Heart left ventricle (tissue), 16 donors: ENCODE measurements around the gene CPT1B. TPM values are rescaled to one million over a fixed set of nuclear protein-coding genes. Genes with fewer than 3 reads are reported as not detected.

Experiments used
- ATAC-seq, 4 donors: fragments of 200-7000 bp; cut with Tn5 transposase; one replicate each; pipeline ENCODE4 v1.9.1; 2020 to 2022; ENCODE audit warnings: moderate library complexity in 4 of 4, mild to moderate bottlenecking in 3 of 4, moderate number of reproducible peaks in 1 of 4
- DNase-seq, 5 donors: peaks; one replicate each; pipeline ENCODE4 v3.0.0-alpha.2; 2020
- H3K27ac ChIP-seq, 12 donors: fragments of 200-600 bp; sonication (generic) in 4 of 12; one replicate each; pipeline versions ENCODE4 v1.5.0 to v1.8.0; 2016 to 2022; ENCODE audit warnings: mild to moderate bottlenecking in 2 of 12
- H3K27me3 ChIP-seq, 9 donors: fragments of 200-600 bp; sonication (generic) in 2 of 9; one replicate each; pipeline versions ENCODE4 v1.5.1 to v1.8.0; 2016 to 2022; ENCODE audit warnings: mild to moderate bottlenecking in 3 of 9
- H3K36me3 ChIP-seq, 9 donors: fragments of 200-600 bp; sonication (generic) in 2 of 9; one replicate each; pipeline versions ENCODE4 v1.5.0 to v1.8.0; 2018 to 2022; ENCODE audit warnings: mild to moderate bottlenecking in 2 of 9
- H3K4me1 ChIP-seq, 12 donors: fragments of 200-600 bp; sonication (generic) in 4 of 12; one replicate each; pipeline versions ENCODE4 v1.5.0 to v1.8.0; 2016 to 2022; ENCODE audit warnings: mild to moderate bottlenecking in 3 of 12
- H3K4me3 ChIP-seq, 12 donors: fragments of 200-600 bp; sonication (generic) in 4 of 12; one replicate each; pipeline versions ENCODE4 v1.5.0 to v1.8.0; 2017 to 2022; ENCODE audit warnings: mild to moderate bottlenecking in 9 of 12, moderate library complexity in 4 of 12
- H3K9me3 ChIP-seq, 12 donors: fragments of 200-600 bp; sonication (generic) in 4 of 12; one replicate each; pipeline versions ENCODE4 v1.5.0 to v1.8.0; 2016 to 2022; ENCODE audit warnings: mild to moderate bottlenecking in 1 of 12
- CTCF ChIP-seq, 12 donors: fragments of 200-600 bp; sonication (generic) in 4 of 12; IDR thresholded peaks; one replicate each; pipeline versions ENCODE4 v1.5.0 to v1.8.0; 2018 to 2022; ENCODE audit warnings: antibody characterized with exemption in 12 of 12, mild to moderate bottlenecking in 5 of 12
- POLR2A ChIP-seq, 2 donors: fragments of 450-650 bp; IDR thresholded peaks; one replicate each; pipeline ENCODE4 v1.6.1; 2017; ENCODE audit warnings: antibody characterized with exemption in 2 of 2, mild to moderate bottlenecking in 2 of 2, moderate library complexity in 2 of 2
- WGBS, 4 donors: extraction: QIAGEN DNeasy Blood & Tissue Kit in 2 of 4; methylation state at CpG; one replicate each; pipeline versions ENCODE4 v1.1.5 to v1.1.7; 2013 to 2018; 5-methylcytosine and 5-hydroxymethylcytosine counted together
- intact Hi-C, 10 donors: fragments of 100-400 bp; cut with DNase I; formaldehyde crosslinking; loops; one replicate each; pipeline versions ENCODE4 v1.11.1 to v1.14.2; 2022
- polyA plus RNA-seq, 2 donors: library from polyadenylated mRNA; stranded (reverse); fragments of 200-250 nt; gene quantifications; one replicate each; pipeline ENCODE4 v1.2.3, GENCODE V29; 2013
- total RNA-seq, 9 donors: library from RNA; depleted of rRNA in 2 of 9; stranded (reverse); fragments of >200 nt in 2 of 9; fragmentation: NEBNext Ultra II Directional in 3 of 9; extraction: Animal tissue kit (Norgen Biotek cat#: 25700) in 3 of 9; gene quantifications; one replicate each; pipeline versions ENCODE4 v1.1.0 to v1.2.4, GENCODE V29; 2016 to 2023
- donor health status: ischemic (EF 13 %, LVEDD 7.1; RV severe dilation, severe dysfunction).
- donor health status: healthy with polysubstance abuse.
- donor health status: DM: no; HTN: yes; CAD: no.
- donor health status: DM: no; HTN: no; CAD: no.
- donor health status: ischemic (EF 25% LVEDD 6.9; RV normal size, moderate dysfunction).
- donor health status: ischemic (EF 25% LVEDD 5.7; RV mildly dilated, moderate dysfunction).
- donor health status: healthy.
- donor health status: DM: yes; HTN: yes; CAD: no.
- donor health status: ischemic (EF 35%, LVEDD 5.7; RV mildly dilated, moderate dysfunction).
- donor health status: nonischemic (EF 11% LVEDD 7.7; RV severe dilation, severe dysfunction).
- donor health status: DM: yes; HTN: yes; CAD: no.
- donor health status: PGD.
- donor health status: ischemic (EF 29% LVEDD 5.4; RV normal size, mild dysfunction).
- donor health status: nonischemic (EF 23%, LVEDD 6.1; RV moderate dilation, normal function).

The CPT1B gene
- total and polyA plus RNA-seq, 11 donors = 51.4 to 467 (median 303) TPM

GRCh38 chr22:50606165-50606945 is 28.1 kb upstream of the CPT1B start:
- Histone ChIP-seq H3K9me3 (no peaks in the 10 kb centered on the region), H3K4me1 (peaks cover 0 to 10% (median 0%) of the 10 kb centered on the region in 12 donors), H3K27me3 (peaks cover 15 to 52% (median 43%) of the 10 kb centered on the region in 9 donors), H3K27ac (no peak overlapping the region), H3K36me3 (no peaks in the 10 kb centered on the region), H3K4me3 (no peak overlapping the region)
- WGBS, 4 donors = 67 to 77% (median 74%) methylated on average over 14 to 19 of the region's 19 CpGs
- ATAC-seq (no peak), DNase-seq (no peak)
- intact Hi-C loops = no loop called here
- TF ChIP-seq POLR2A (IDR thresholded peaks at IDR 0.05) (no peak), CTCF (IDR thresholded peaks at IDR 0.05) (peak in 1 of 12 donors; percentile 32)

GRCh38 chr22:50605613-50606074 is 27.4 kb upstream of the CPT1B start:
- Histone ChIP-seq H3K4me3 (no peak overlapping the region), H3K9me3 (no peaks in the 10 kb centered on the region), H3K36me3 (no peaks in the 10 kb centered on the region), H3K27me3 (peaks cover 15 to 57% (median 48%) of the 10 kb centered on the region in 9 donors), H3K27ac (no peak overlapping the region), H3K4me1 (peaks cover 0 to 17% (median 0%) of the 10 kb centered on the region in 12 donors)
- WGBS, 4 donors = 84 to 91% (median 87%) methylated on average over 13 to 20 of the region's 20 CpGs
- no peak for ATAC-seq
- DNase-seq = no peak
- no peak for TF ChIP-seq POLR2A (IDR thresholded peaks at IDR 0.05)
- no peak for TF ChIP-seq CTCF (IDR thresholded peaks at IDR 0.05)
- intact Hi-C loops = no loop called here

- WGBS, 4 donors = 81 to 87% (median 83%) methylated on average over 23 of the region's 23 CpGs
- Histone ChIP-seq H3K27ac (no peak overlapping the region), H3K4me3 (no peak overlapping the region), H3K27me3 (peaks cover 17 to 59% (median 51%) of the 10 kb centered on the region in 9 donors), H3K4me1 (peaks cover 0 to 22% (median 0%) of the 10 kb centered on the region in 12 donors), H3K9me3 (no peaks in the 10 kb centered on the region), H3K36me3 (no peaks in the 10 kb centered on the region)
- intact Hi-C loops = no loop called here
- DNase-seq (no peak), ATAC-seq (no peak)
- no peak for TF ChIP-seq CTCF (IDR thresholded peaks at IDR 0.05)
- TF ChIP-seq POLR2A (IDR thresholded peaks at IDR 0.05) = no peak
These were observed 26.9 kb upstream of the CPT1B start for GRCh38 chr22:50605002-50605612.

GRCh38 chr22:50604256-50605001 is 26.2 kb upstream of the CPT1B start:
- TF ChIP-seq POLR2A (IDR thresholded peaks at IDR 0.05) (no peak), CTCF (IDR thresholded peaks at IDR 0.05) (no peak)
- ATAC-seq = no peak
- no peaks in the 10 kb centered on the region for H3K36me3 ChIP-seq
- 42 to 60% (median 47%) methylated on average over 43 to 103 of the region's 103 CpGs for WGBS, 4 donors
- H3K4me1 ChIP-seq = peaks cover 0 to 26% (median 0%) of the 10 kb centered on the region in 12 donors
- no peaks in the 10 kb centered on the region for H3K9me3 ChIP-seq
- no peak overlapping the region for H3K4me3 ChIP-seq
- H3K27ac ChIP-seq = no peak overlapping the region
- DNase-seq = no peak
- intact Hi-C loops = no loop called here
- peaks cover 17 to 66% (median 56%) of the 10 kb centered on the region in 9 donors for H3K27me3 ChIP-seq
